ENCODE data around the gene SLC12A7.

DNA sequence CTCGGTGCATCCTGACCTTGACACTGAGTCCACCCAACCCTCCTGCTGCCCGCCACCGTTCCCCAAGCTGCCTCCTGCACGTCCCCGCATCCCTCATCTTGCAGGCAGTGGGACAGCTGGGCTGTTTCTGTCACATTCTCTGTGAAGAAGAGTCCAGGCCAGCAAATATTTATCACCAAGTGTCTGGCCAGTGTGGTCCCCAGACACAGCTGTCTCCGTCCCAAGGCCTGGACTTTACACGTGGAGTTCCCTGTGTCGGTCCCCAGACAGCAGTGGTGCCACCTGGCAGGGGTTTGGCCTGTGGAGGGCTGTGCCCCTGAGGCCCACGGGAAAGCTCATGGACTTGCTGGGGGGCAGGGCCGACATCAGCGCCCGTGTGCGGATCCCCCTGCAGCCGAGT is 9.2 kb upstream of the SLC12A7 start:
- TF ChIP-seq CTCF (IDR thresholded peaks at IDR 0.05) (no peak), POLR2A (IDR thresholded peaks at IDR 0.05) (no peak)
